ENCODE measurements around the gene COL18A1.

DNA sequence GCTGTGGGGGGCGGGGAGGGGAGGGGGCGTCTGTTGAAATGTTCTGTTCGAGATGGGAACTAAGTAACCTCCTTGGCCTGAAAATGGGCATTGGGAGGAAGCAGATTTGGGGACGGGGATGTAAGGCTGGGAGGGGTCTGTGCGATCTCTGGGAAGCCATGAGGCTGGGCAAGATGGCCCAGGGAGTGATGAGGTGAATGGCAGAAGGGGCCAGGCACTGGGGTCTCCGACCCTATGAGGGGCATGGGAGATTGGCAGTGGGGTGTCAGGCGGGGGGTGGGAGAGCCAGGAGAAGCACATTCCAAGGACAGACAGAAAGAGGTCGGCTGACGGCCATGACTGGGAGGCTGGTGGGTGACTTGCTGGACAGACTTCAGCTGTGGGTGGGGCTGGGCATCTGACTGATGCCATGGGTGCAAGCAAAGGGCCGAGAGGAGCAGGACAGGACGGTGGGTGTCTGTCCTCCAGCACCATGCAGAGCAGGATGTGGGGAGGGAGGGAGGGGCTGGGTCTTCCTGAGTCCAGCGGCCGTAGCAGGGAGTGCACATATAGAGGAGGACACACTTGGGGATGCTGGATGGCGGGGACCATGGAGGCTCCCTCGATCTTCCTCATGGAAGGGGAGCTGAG lies 30.0 kb upstream of the COL18A1 start:
- TF ChIP-seq, protein P1, sequence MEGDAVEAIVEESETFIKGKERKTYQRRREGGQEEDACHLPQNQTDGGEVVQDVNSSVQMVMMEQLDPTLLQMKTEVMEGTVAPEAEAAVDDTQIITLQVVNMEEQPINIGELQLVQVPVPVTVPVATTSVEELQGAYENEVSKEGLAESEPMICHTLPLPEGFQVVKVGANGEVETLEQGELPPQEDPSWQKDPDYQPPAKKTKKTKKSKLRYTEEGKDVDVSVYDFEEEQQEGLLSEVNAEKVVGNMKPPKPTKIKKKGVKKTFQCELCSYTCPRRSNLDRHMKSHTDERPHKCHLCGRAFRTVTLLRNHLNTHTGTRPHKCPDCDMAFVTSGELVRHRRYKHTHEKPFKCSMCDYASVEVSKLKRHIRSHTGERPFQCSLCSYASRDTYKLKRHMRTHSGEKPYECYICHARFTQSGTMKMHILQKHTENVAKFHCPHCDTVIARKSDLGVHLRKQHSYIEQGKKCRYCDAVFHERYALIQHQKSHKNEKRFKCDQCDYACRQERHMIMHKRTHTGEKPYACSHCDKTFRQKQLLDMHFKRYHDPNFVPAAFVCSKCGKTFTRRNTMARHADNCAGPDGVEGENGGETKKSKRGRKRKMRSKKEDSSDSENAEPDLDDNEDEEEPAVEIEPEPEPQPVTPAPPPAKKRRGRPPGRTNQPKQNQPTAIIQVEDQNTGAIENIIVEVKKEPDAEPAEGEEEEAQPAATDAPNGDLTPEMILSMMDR (conservative IDR thresholded peaks at IDR 0.05), result no peak
- TF ChIP-seq ZFX (IDR thresholded peaks at IDR 0.05), result no peak
